Endothelial cell of umbilical vein (primary cell): ENCODE measurements around the gene LOXL4. TPM values are rescaled to one million over a fixed set of nuclear protein-coding genes. Genes with fewer than 3 reads are reported as not detected.

Source experiments
- BruUV-seq: library from RNA; stranded (reverse); fragments of 400-500 nt; replicated peaks from 2 replicates; lab custom pipeline; 2021; lab: Mats Ljungman, UMichigan
- CTCF ChIA-PET: fragments of 300-600, 350-600 bp; sonication (Branson Sonifier 250); formaldehyde crosslinking; loops from one replicate; lab custom pipeline; 2021; ENCODE audit warnings: antibody characterized with exemption, inconsistent platforms; lab: Charles Lee
- POLR2A ChIA-PET: fragments of 300-600, 350-600 bp; sonication (Branson Sonifier 250); formaldehyde crosslinking; loops from one replicate; lab custom pipeline; 2021; ENCODE audit warnings: antibody characterized with exemption, inconsistent platforms; lab: Charles Lee
- DNase-seq: peaks from one replicate; pipeline ENCODE4 v3.0.0-alpha.2; 2011; ENCODE audit warnings: low read depth, low spot score
- FAIRE-seq: peaks from 2 replicates; lab custom pipeline; 2011; peaks lifted over from hg19 to GRCh38; lab: Jason Lieb, UNC
- H2AFZ ChIP-seq: 2 replicates; pipeline ENCODE4 v1.6.0; 2012; ENCODE audit warnings: low read depth, low read length, control low read depth, inconsistent platforms
- H3K27ac ChIP-seq: 2 replicates; pipeline ENCODE4 v1.5.1; 2011; ENCODE audit warnings: low read depth, mild to moderate bottlenecking, control low read depth, low read length, moderate library complexity; ENCODE audit not compliant: insufficient read depth
- H3K27me3 ChIP-seq, 2 experiments: 2 replicates each; pipeline versions ENCODE4 v1.6.0 to v1.6.1; 2011; ENCODE audit warnings: low read length in 2 of 2, mixed read lengths in 1 of 2; ENCODE audit not compliant: control insufficient read depth in 2 of 2, insufficient read depth in 2 of 2
- H3K36me3 ChIP-seq, 2 experiments: 2 replicates in 1 of 2; 3 replicates in 1 of 2; pipeline ENCODE4 v1.5.1; 2011; ENCODE audit warnings: low read length in 2 of 2, mild to moderate bottlenecking in 1 of 2, moderate library complexity in 1 of 2; ENCODE audit not compliant: control insufficient read depth in 2 of 2, insufficient read depth in 2 of 2; ENCODE audit errors: extremely low read depth in 1 of 2
- H3K4me1 ChIP-seq: 3 replicates; pipeline ENCODE4 v1.5.1; 2011; ENCODE audit warnings: mild to moderate bottlenecking, low read length; ENCODE audit not compliant: control insufficient read depth, insufficient read depth; ENCODE audit errors: extremely low read depth
- H3K4me2 ChIP-seq: 2 replicates; pipeline ENCODE4 v1.6.1; 2011; ENCODE audit warnings: low read length, control low read depth, mixed read lengths; ENCODE audit not compliant: insufficient read depth
- H3K4me3 ChIP-seq, 3 experiments: fragments of 200-600 bp in 1 of 3; sonication (generic), shearing (Covaris generic) in 1 of 3; replicated peaks in 1 of 3; 2 replicates each; pipeline ENCODE4 v1.5.1; 2011 to 2016; ENCODE audit warnings: control low read depth in 3 of 3, low read length in 3 of 3, mild to moderate bottlenecking in 2 of 3, inconsistent platforms in 1 of 3, low read depth in 1 of 3, moderate library complexity in 1 of 3; ENCODE audit not compliant: insufficient read depth in 1 of 3
- H3K79me2 ChIP-seq: 2 replicates; pipeline ENCODE4 v1.6.0; 2012; ENCODE audit warnings: low read length, inconsistent platforms; ENCODE audit not compliant: control insufficient read depth, insufficient read depth
- H3K9ac ChIP-seq: replicated peaks from 2 replicates; pipeline ENCODE3; 2011; ENCODE audit warnings: low read length, control low read depth; ENCODE audit not compliant: insufficient read depth; ENCODE audit errors: extremely low read depth
- H3K9me1 ChIP-seq: replicated peaks from 3 replicates; pipeline ENCODE4 v1.6.0; 2011; ENCODE audit warnings: mild to moderate bottlenecking, low read length; ENCODE audit not compliant: control insufficient read depth, insufficient read depth; ENCODE audit errors: extremely low read depth
- H3K9me3 ChIP-seq: replicated peaks from 2 replicates; pipeline ENCODE4 v1.5.1; 2012; ENCODE audit warnings: low read length, inconsistent platforms; ENCODE audit not compliant: control insufficient read depth, insufficient read depth
- H4K20me1 ChIP-seq: replicated peaks from 2 replicates; pipeline ENCODE3; 2011; ENCODE audit warnings: mild to moderate bottlenecking, low read length; ENCODE audit not compliant: control insufficient read depth, insufficient read depth; ENCODE audit errors: extremely low read depth
- CTCF ChIP-seq, 2 donors: IDR thresholded peaks; 1 replicate in 1 of 2; 2 replicates in 1 of 2; pipeline ENCODE4 v1.5.1; 2011; ENCODE audit warnings: low read length in 2 of 2, mild to moderate bottlenecking in 2 of 2, moderate library complexity in 2 of 2, control low read depth in 1 of 2, inconsistent platforms in 1 of 2, low read depth in 1 of 2; ENCODE audit not compliant: insufficient read depth in 1 of 2; ENCODE audit errors: extremely low read depth in 1 of 2
- EZH2 ChIP-seq: IDR thresholded peaks from 2 replicates; pipeline ENCODE4 v1.6.1; 2012; ENCODE audit warnings: borderline replicate concordance, low read depth, mild to moderate bottlenecking, moderate library complexity, low read length, inconsistent platforms; ENCODE audit not compliant: severe bottlenecking
- FOS ChIP-seq: IDR thresholded peaks from 2 replicates; pipeline ENCODE4 v1.6.1; 2011; ENCODE audit warnings: mild to moderate bottlenecking, low read length, moderate library complexity, borderline replicate concordance; ENCODE audit not compliant: insufficient read depth
- GATA2 ChIP-seq: IDR thresholded peaks from 2 replicates; pipeline ENCODE4 v1.7.0; 2011; ENCODE audit warnings: low read depth, mild to moderate bottlenecking, moderate library complexity, mixed read lengths, low read length; ENCODE audit not compliant: insufficient read length, insufficient read depth
- JUN ChIP-seq: IDR thresholded peaks from 2 replicates; pipeline ENCODE4 v1.6.1; 2011; ENCODE audit warnings: borderline replicate concordance, low read depth; ENCODE audit not compliant: insufficient read length, insufficient read depth
- MYC ChIP-seq: IDR thresholded peaks from one replicate; pipeline ENCODE4 v1.6.1; 2011; ENCODE audit warnings: mild to moderate bottlenecking, low read depth, low read length
- POLR2A ChIP-seq: IDR thresholded peaks from 2 replicates; pipeline ENCODE4 v1.6.1; 2012; ENCODE audit warnings: low read depth, mild to moderate bottlenecking, control low read depth, low read length
- POLR2AphosphoS5 ChIP-seq: IDR thresholded peaks from 2 replicates; pipeline ENCODE4 v1.6.1; 2012; ENCODE audit warnings: low read depth, mild to moderate bottlenecking, control low read depth, low read length, moderate library complexity; ENCODE audit not compliant: insufficient read depth
- dilution Hi-C: fragments of 300-500 bp; cut with MboI; formaldehyde crosslinking; loops from one replicate; pipeline ENCODE4 v1.15.0; 2019; ENCODE audit warnings: low sequenced_read_pairs; ENCODE audit not compliant: extremely low pct_ligation_motif_present
- intact Hi-C: fragments of 100-400 bp; cut with micrococcal nuclease; formaldehyde crosslinking; loops from one replicate; pipeline ENCODE4 v1.10.0; 2022
- polyA plus RNA-seq, 4 experiments: library from polyadenylated mRNA; depleted of rRNA in 3 of 4; stranded (reverse) in 3 of 4; unstranded in 1 of 4; fragments of >200 nt; gene quantifications; 2 replicates each; pipeline versions ENCODE4 v1.2.1 to v1.2.3, GENCODE V29; 2011 to 2012; ENCODE audit warnings: missing spikeins in 1 of 4
- total RNA-seq: library from RNA; stranded (reverse); gene quantifications from 2 replicates; pipeline ENCODE4 v1.2.3, GENCODE V29; 2021
- TF ChIP-seq, protein P1 (sequence below): IDR thresholded peaks from 2 replicates; pipeline ENCODE4 v1.6.1; 2011; ENCODE audit not compliant: insufficient read depth, insufficient read length

The LOXL4 gene
- total and polyA plus RNA-seq, 2 donors (not counting 3 experiments of a cell fraction or from before 2014, with no cell fraction given) = 1.4 to 1.9 TPM

- H3K79me2 ChIP-seq = no peaks in the 10 kb centered on the region
- no TSS peak for BruUV-seq
- H3K4me2 ChIP-seq = no peak overlapping the region
- ChIA-PET POLR2A (no interaction called here), CTCF (interaction anchor here (1.1 kb wide), 1 partner anchor 87 kb away, joined by 3 read pairs; no protein-coding TSS in a partner anchor)
- H3K4me3 ChIP-seq = no peak overlapping the region
- DNase-seq = no peak
- no peak overlapping the region for H3K9ac ChIP-seq
- H3K9me1 ChIP-seq = no peaks in the 10 kb centered on the region
- no peak for FAIRE-seq
- H3K4me1 ChIP-seq = no peaks in the 10 kb centered on the region
- no peaks in the 10 kb centered on the region for H3K9me3 ChIP-seq
- H4K20me1 ChIP-seq = no peaks in the 10 kb centered on the region
- no peaks in the 10 kb centered on the region for H3K27me3 ChIP-seq
- no peak overlapping the region for H2AFZ ChIP-seq
- intact Hi-C loops = no loop called here
- no peaks in the 10 kb centered on the region for H3K36me3 ChIP-seq
- no peak overlapping the region for H3K27ac ChIP-seq
- dilution Hi-C loops = no loop called here
- TF ChIP-seq, protein P1, sequence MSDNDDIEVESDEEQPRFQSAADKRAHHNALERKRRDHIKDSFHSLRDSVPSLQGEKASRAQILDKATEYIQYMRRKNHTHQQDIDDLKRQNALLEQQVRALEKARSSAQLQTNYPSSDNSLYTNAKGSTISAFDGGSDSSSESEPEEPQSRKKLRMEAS = no peak
- TF ChIP-seq POLR2AphosphoS5 = no peak
- no peak for TF ChIP-seq GATA2
- TF ChIP-seq EZH2 = no peak
- no peak for TF ChIP-seq JUN
- no peak for TF ChIP-seq POLR2A
- TF ChIP-seq MYC = no peak
Observed at GRCh38 chr10:98257198-98257597, 10.8 kb downstream of the LOXL4 start.

DNA sequence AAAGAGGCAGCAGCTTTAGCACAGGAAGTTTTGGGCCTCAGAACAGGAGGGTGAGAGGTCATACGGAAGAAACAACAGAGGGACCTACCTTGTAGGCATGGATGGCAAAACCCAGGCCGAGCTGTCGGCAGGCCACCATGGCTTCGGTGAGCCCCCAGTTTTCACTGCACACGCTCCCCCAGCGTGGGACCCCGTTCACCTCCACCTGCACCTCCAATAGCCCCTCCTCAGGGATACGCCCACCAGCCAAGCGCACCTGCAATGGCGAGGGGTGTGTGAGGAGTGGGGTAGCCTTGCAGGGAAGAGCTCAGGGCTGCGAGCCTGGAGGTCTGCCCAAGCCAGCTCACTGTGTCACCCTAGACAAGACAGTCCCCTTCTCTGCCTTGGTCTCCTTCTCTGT lies 11.3 kb downstream of the LOXL4 start:
- H4K20me1 ChIP-seq = no peaks in the 10 kb centered on the region
- H3K4me3 ChIP-seq = no peak overlapping the region
- no peaks in the 10 kb centered on the region for H3K9me1 ChIP-seq
- ChIA-PET CTCF (interaction anchor here (1.1 kb wide), 1 partner anchor 86 kb away, joined by 3 read pairs; no protein-coding TSS in a partner anchor), POLR2A (no interaction called here)
- no peaks in the 10 kb centered on the region for H3K79me2 ChIP-seq
- no peak overlapping the region for H3K9ac ChIP-seq
- dilution Hi-C loops (no loop called here), intact Hi-C loops (no loop called here)
- BruUV-seq = no TSS peak
- no peaks in the 10 kb centered on the region for H3K27me3 ChIP-seq
- H3K9me3 ChIP-seq = no peaks in the 10 kb centered on the region
- no peaks in the 10 kb centered on the region for H3K4me1 ChIP-seq
- H3K36me3 ChIP-seq = no peaks in the 10 kb centered on the region
- H3K27ac ChIP-seq = no peak overlapping the region
- DNase-seq = no peak
- FAIRE-seq = no peak
- TF ChIP-seq JUN = no peak
- TF ChIP-seq CTCF (IDR thresholded peaks at IDR 0.05; ENCODE audit: extremely low read depth in 1 of 2, insufficient read depth in 1 of 2, low read depth in 1 of 2, low read length in 2 of 2) = no peak
- no peak for TF ChIP-seq GATA2
- TF ChIP-seq, protein P1 = no peak
- no peak for TF ChIP-seq POLR2AphosphoS5
- no peak for TF ChIP-seq FOS
- TF ChIP-seq EZH2 = no peak
- no peak for TF ChIP-seq MYC
- TF ChIP-seq POLR2A = no peak
- H2AFZ ChIP-seq = no peak overlapping the region
- no peak overlapping the region for H3K4me2 ChIP-seq
